ENCODE results near the gene H1-8. TPM values are rescaled to one million over a fixed set of nuclear protein-coding genes. Genes with fewer than 3 reads are reported as not detected.
"Not testable (repeated sequence)": the region's sequence is repeated elsewhere in the genome, so short reads cannot be mapped to it uniquely, and the experiment has no call there.

H1-8 gene
- total and polyA plus RNA-seq, 3 experiments from 2014 or later = not detected

- Mint-ChIP-seq H3K27me3 (no peaks in the 10 kb centered on the region), H3K27ac (no peak overlapping the region), H3K4me3 (no peak overlapping the region), H3K9me3 (no peaks in the 10 kb centered on the region), H3K4me1 (no peaks in the 10 kb centered on the region), H3K36me3 (no peaks in the 10 kb centered on the region)
- no peaks in the 10 kb centered on the region for H3K9me3 ChIP-seq (ENCODE audit: low read length)
- DNase-seq = no peak
- CTCF ChIA-PET = no interaction called here
- POLR2A ChIA-PET = no interaction called here
- no peak overlapping the region for H3K27ac ChIP-seq (ENCODE audit: low read depth, low read length)
- H3K36me3 ChIP-seq (ENCODE audit: insufficient read depth, low read length) = no peaks in the 10 kb centered on the region
- H3K4me1 ChIP-seq (ENCODE audit: insufficient read depth, low read length) = no peaks in the 10 kb centered on the region
- no peak overlapping the region for H3K4me3 ChIP-seq (ENCODE audit: low read length)
- H3K27me3 ChIP-seq (ENCODE audit: insufficient read depth, low read length, poor library complexity, severe bottlenecking) = no peaks in the 10 kb centered on the region
These were observed 2.0 kb upstream of the H1-8 start for GRCh38 chr3:129540776-129541516.

DNA sequence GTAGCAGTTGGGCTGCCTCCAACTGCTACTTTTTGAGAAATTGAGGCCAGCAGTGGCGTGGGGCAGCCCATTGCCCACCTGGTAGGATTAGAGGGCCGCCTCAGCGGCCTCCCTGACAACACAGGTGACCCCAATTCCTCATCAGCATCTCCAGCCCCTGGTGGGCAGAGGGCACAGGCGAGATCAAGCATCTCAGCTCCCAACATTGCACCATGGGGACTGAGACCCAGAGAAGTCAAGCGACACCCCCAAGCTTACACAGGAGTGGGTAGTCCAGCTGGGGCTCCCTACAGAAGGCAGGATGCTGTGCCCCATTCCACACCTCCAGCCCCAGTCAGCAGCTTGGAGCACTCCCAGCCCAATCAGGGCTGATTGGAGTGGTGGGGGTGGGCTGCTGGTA lies 228 bp upstream of the H1-8 start:
- ChIA-PET POLR2A (no interaction called here), CTCF (no interaction called here)
- Mint-ChIP-seq H3K27me3 (no peaks in the 10 kb centered on the region), H3K4me3 (no peak overlapping the region), H3K27ac (no peak overlapping the region), H3K36me3 (no peaks in the 10 kb centered on the region), H3K4me1 (no peaks in the 10 kb centered on the region), H3K9me3 (no peaks in the 10 kb centered on the region)
- Histone ChIP-seq H3K36me3 (ENCODE audit: insufficient read depth, low read length) (no peaks in the 10 kb centered on the region), H3K4me3 (ENCODE audit: low read length) (no peak overlapping the region), H3K4me1 (ENCODE audit: insufficient read depth, low read length) (no peaks in the 10 kb centered on the region), H3K27ac (ENCODE audit: low read depth, low read length) (no peak overlapping the region), H3K27me3 (ENCODE audit: insufficient read depth, low read length, poor library complexity, severe bottlenecking) (no peaks in the 10 kb centered on the region), H3K9me3 (ENCODE audit: low read length) (no peaks in the 10 kb centered on the region)
- no peak for DNase-seq

GRCh38 chr3:129543999-129544398 lies 1.0 kb downstream of the H1-8 start:
- Histone ChIP-seq H3K36me3 (ENCODE audit: insufficient read depth, low read length) (no peaks in the 10 kb centered on the region), H3K27ac (ENCODE audit: low read depth, low read length) (no peak overlapping the region), H3K9me3 (ENCODE audit: low read length) (no peaks in the 10 kb centered on the region), H3K4me1 (ENCODE audit: insufficient read depth, low read length) (no peaks in the 10 kb centered on the region), H3K4me3 (ENCODE audit: low read length) (no peak overlapping the region), H3K27me3 (ENCODE audit: insufficient read depth, low read length, poor library complexity, severe bottlenecking) (no peaks in the 10 kb centered on the region)
- Mint-ChIP-seq H3K4me3 (no peak overlapping the region), H3K27me3 (no peaks in the 10 kb centered on the region), H3K27ac (peak overlapping the region in 1 of 8 donors; percentile 88), H3K9me3 (no peaks in the 10 kb centered on the region), H3K4me1 (no peaks in the 10 kb centered on the region), H3K36me3 (no peaks in the 10 kb centered on the region)
- ChIA-PET CTCF (interaction anchor here (1.1 kb wide), 1 partner anchor 54 kb away, joined by 3 read pairs; no protein-coding TSS in a partner anchor), POLR2A (no interaction called here)
- DNase-seq = no peak

DNA sequence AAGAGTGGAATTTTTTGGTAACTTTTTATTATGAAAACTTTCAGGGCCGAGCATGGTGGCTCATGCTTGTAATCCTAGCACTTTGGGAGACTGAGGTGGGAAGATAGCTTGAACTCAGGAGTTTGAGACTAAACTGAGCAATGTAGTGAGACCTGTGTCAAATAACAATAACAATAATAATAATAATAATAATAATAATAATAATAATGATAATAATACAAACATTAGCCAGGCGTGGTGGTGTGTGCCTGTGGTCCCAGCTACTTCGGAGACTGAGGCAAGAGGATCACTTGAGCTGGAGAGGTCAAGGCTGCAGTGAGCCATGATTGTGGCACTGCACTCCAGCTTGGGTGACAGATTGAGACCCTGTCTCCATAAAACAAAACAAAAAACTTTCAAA lies 3.0 kb downstream of the H1-8 start:
- H3K9me3 ChIP-seq (ENCODE audit: low read length); H3K36me3 ChIP-seq (ENCODE audit: insufficient read depth, low read length); DNase-seq; H3K36me3 Mint-ChIP-seq; H3K9me3 Mint-ChIP-seq; H3K4me3 ChIP-seq (ENCODE audit: low read length); H3K4me1 ChIP-seq (ENCODE audit: insufficient read depth, low read length); H3K27ac ChIP-seq (ENCODE audit: low read depth, low read length); H3K27me3 ChIP-seq (ENCODE audit: insufficient read depth, low read length, poor library complexity, severe bottlenecking); H3K4me1 Mint-ChIP-seq; CTCF ChIA-PET; H3K27me3 Mint-ChIP-seq; POLR2A ChIA-PET; H3K4me3 Mint-ChIP-seq: not testable (repeated sequence)
- peak overlapping the region in 1 of 8 donors; percentile 82 for H3K27ac Mint-ChIP-seq

GRCh38 chr3:129547241-129547640 lies 4.3 kb downstream of the H1-8 start:
- no peak overlapping the region for H3K4me3 Mint-ChIP-seq
- Histone ChIP-seq H3K4me1 (ENCODE audit: insufficient read depth, low read length) (no peaks in the 10 kb centered on the region), H3K4me3 (ENCODE audit: low read length) (no peak overlapping the region), H3K27me3 (ENCODE audit: insufficient read depth, low read length, poor library complexity, severe bottlenecking) (no peaks in the 10 kb centered on the region), H3K9me3 (ENCODE audit: low read length) (no peaks in the 10 kb centered on the region), H3K27ac (ENCODE audit: low read depth, low read length) (no peak overlapping the region), H3K36me3 (ENCODE audit: insufficient read depth, low read length) (no peaks in the 10 kb centered on the region)
- POLR2A ChIA-PET = no interaction called here
- no peaks in the 10 kb centered on the region for H3K36me3 Mint-ChIP-seq
- CTCF ChIA-PET = no interaction called here
- H3K9me3 Mint-ChIP-seq = no peaks in the 10 kb centered on the region
- DNase-seq = no peak
- H3K27ac Mint-ChIP-seq = no peak overlapping the region
- peaks cover 0 to 2% of the 10 kb centered on the region in 2 donors for H3K27me3 Mint-ChIP-seq
- H3K4me1 Mint-ChIP-seq = peaks cover 0 to 4% (median 0%) of the 10 kb centered on the region in 3 donors

GRCh38 chr3:129548104-129548965 lies 5.4 kb downstream of the H1-8 start:
- no peaks in the 10 kb centered on the region for H3K27me3 ChIP-seq (ENCODE audit: insufficient read depth, low read length, poor library complexity, severe bottlenecking)
- H3K36me3 ChIP-seq (ENCODE audit: insufficient read depth, low read length) = no peaks in the 10 kb centered on the region
- Mint-ChIP-seq H3K27me3 (peaks cover 0 to 4% of the 10 kb centered on the region in 2 donors), H3K27ac (peak overlapping the region in 1 of 8 donors; percentile 71), H3K4me1 (peaks cover 4 to 8% (median 6%) of the 10 kb centered on the region in 3 donors), H3K36me3 (no peaks in the 10 kb centered on the region), H3K9me3 (no peaks in the 10 kb centered on the region), H3K4me3 (no peak overlapping the region)
- no peaks in the 10 kb centered on the region for H3K4me1 ChIP-seq (ENCODE audit: insufficient read depth, low read length)
- no peak overlapping the region for H3K4me3 ChIP-seq (ENCODE audit: low read length)
- CTCF ChIA-PET = no interaction called here
- POLR2A ChIA-PET = no interaction called here
- H3K9me3 ChIP-seq (ENCODE audit: low read length) = no peaks in the 10 kb centered on the region
- no peak for DNase-seq
- no peak overlapping the region for H3K27ac ChIP-seq (ENCODE audit: low read depth, low read length)

DNA sequence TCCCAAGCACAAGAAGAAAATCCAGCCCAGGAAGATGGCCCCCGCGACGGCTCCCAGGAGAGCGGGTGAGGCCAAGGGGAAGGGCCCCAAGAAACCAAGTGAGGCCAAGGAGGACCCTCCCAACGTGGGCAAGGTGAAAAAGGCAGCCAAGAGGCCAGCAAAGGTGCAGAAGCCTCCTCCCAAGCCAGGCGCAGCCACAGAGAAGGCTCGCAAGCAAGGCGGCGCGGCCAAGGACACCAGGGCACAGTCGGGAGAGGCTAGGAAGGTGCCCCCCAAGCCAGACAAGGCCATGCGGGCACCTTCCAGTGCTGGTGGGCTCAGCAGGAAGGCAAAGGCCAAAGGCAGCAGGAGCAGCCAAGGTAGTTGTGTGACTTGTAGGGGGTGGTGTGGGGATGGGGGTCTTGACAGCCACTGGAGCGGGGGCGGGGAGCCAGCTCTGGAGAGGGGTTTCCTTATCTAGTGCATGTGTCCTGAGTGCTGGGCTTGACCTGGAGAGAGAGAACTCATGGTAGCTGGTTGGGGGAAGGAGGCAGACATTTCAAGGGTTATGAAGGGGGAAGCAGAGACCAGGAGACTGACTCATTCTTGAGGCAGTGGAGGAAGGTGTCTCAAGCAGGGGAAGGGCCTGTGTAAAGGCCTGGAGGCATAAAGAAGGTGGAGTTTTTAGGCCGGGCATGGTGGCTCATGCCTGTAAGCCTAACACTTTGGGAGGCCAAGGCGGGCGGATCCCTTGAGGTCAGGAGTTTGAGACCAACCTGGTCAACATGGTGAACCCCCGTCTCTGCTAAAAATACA lies 6.2 kb downstream of the H1-8 start:
- Mint-ChIP-seq H3K27ac (peak overlapping the region in 4 of 8 donors; percentile 17 to 88 (median 45)), H3K36me3 (no peaks in the 10 kb centered on the region), H3K4me1 (peaks cover 11 to 17% (median 14%) of the 10 kb centered on the region in 3 donors), H3K9me3 (no peaks in the 10 kb centered on the region), H3K27me3 (peaks cover 0 to 4% of the 10 kb centered on the region in 2 donors), H3K4me3 (no peak overlapping the region)
- DNase-seq = no peak
- H3K4me3 ChIP-seq (ENCODE audit: low read length) = no peak overlapping the region
- ChIA-PET POLR2A (interaction anchor here (1.0 kb wide), 1 partner anchor 13 kb away, joined by 3 read pairs; no protein-coding TSS in a partner anchor), CTCF (no interaction called here)
- H3K36me3 ChIP-seq (ENCODE audit: insufficient read depth, low read length) = no peaks in the 10 kb centered on the region
- H3K4me1 ChIP-seq (ENCODE audit: insufficient read depth, low read length) = no peaks in the 10 kb centered on the region
- no peak overlapping the region for H3K27ac ChIP-seq (ENCODE audit: low read depth, low read length)
- H3K9me3 ChIP-seq (ENCODE audit: low read length) = no peaks in the 10 kb centered on the region
- H3K27me3 ChIP-seq (ENCODE audit: insufficient read depth, low read length, poor library complexity, severe bottlenecking) = no peaks in the 10 kb centered on the region

DNA sequence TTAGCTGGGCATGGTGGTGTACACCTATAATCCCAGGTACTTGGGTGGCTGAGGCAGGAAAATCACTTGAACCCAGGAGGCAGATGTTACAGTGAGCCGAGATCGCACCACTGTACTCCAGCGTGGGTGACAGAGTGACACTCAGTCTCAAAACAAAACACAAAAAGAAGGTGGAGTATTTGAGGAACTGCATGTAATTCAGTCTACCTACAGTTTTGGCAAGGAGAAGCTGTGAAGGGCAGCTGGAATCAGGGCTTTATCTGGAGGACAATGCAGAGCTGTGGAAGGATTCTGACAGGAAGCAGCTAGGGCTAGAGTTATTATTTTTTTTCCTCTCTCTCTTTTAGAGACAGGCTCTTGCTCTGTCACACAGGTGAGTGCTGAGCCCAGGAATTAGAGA lies 6.8 kb downstream of the H1-8 start:
- no peak overlapping the region for H3K27ac ChIP-seq (ENCODE audit: low read depth, low read length)
- H3K4me1 Mint-ChIP-seq = peaks cover 17 to 23% (median 20%) of the 10 kb centered on the region in 3 donors
- H3K4me3 ChIP-seq (ENCODE audit: low read length) = no peak overlapping the region
- no peaks in the 10 kb centered on the region for H3K27me3 ChIP-seq (ENCODE audit: insufficient read depth, low read length, poor library complexity, severe bottlenecking)
- POLR2A ChIA-PET = interaction anchor here (1.0 kb wide), 1 partner anchor 13 kb away, joined by 3 read pairs; no protein-coding TSS in a partner anchor
- H3K4me1 ChIP-seq (ENCODE audit: insufficient read depth, low read length) = no peaks in the 10 kb centered on the region
- no peak overlapping the region for H3K4me3 Mint-ChIP-seq
- H3K36me3 Mint-ChIP-seq = no peaks in the 10 kb centered on the region
- DNase-seq = no peak
- H3K36me3 ChIP-seq (ENCODE audit: insufficient read depth, low read length) = no peaks in the 10 kb centered on the region
- H3K27ac Mint-ChIP-seq = peak overlapping the region in 3 of 8 donors; percentile 17 to 88 (median 56)
- H3K27me3 Mint-ChIP-seq = peaks cover 0 to 4% of the 10 kb centered on the region in 2 donors
- CTCF ChIA-PET = no interaction called here
- H3K9me3 ChIP-seq (ENCODE audit: low read length) = no peaks in the 10 kb centered on the region
- H3K9me3 Mint-ChIP-seq = no peaks in the 10 kb centered on the region
